ENCODE results near the gene EEF1AKMT3.
"Not testable (repeated sequence)": the region's sequence is repeated elsewhere in the genome, so short reads cannot be mapped to it uniquely, and the experiment has no call there.

EEF1AKMT3 gene

GRCh38 chr12:57762463-57762862, 10.0 kb upstream of the EEF1AKMT3 start:
- no peak for DNase-seq
- intact Hi-C loops (cut with DNase I): no loop called here

- intact Hi-C loops (cut with DNase I): no loop called here
- DNase-seq: no peak
These were observed 8.3 kb upstream of the EEF1AKMT3 start for GRCh38 chr12:57763881-57764661.

GRCh38 chr12:57764662-57765002, 7.8 kb upstream of the EEF1AKMT3 start:
- DNase-seq: no peak
- intact Hi-C loops (cut with DNase I): no loop called here

- intact Hi-C loops (cut with DNase I): no loop called here
- DNase-seq: peak in 1 of 10 donors; percentile 78
These were observed 7.3 kb upstream of the EEF1AKMT3 start for GRCh38 chr12:57765003-57765697.

GRCh38 chr12:57765698-57766463, 6.5 kb upstream of the EEF1AKMT3 start:
- intact Hi-C loops (cut with DNase I): no loop called here
- DNase-seq: no peak

- peak in 1 of 10 donors; percentile 74 for DNase-seq
- intact Hi-C loops (cut with DNase I): no loop called here
These were observed 5.7 kb upstream of the EEF1AKMT3 start, which contains the start of gene CYP27B1 for GRCh38 chr12:57766464-57767304. Gene CYP27B1, minus strand, starts transcription at chr12:57767078. Its CDS starts 37 bp downstream, at chr12:57767041.

GRCh38 chr12:57767305-57767698, 5.1 kb upstream of the EEF1AKMT3 start:
- no peak for DNase-seq
- intact Hi-C loops (cut with DNase I): no loop called here

- intact Hi-C loops (cut with DNase I): no loop called here
- no peak for DNase-seq
These were observed 4.5 kb upstream of the EEF1AKMT3 start for GRCh38 chr12:57767876-57768275.

GRCh38 chr12:57769594-57769993, 2.8 kb upstream of the EEF1AKMT3 start:
- intact Hi-C loops (cut with DNase I): no loop called here
- DNase-seq: no peak

GRCh38 chr12:57770734-57771133, 1.7 kb upstream of the EEF1AKMT3 start:
- DNase-seq: no peak
- intact Hi-C loops (cut with DNase I): no loop called here

GRCh38 chr12:57771236-57771872, 1.1 kb upstream of the EEF1AKMT3 start:
- intact Hi-C loops (cut with DNase I): no loop called here

GRCh38 chr12:57771873-57772428, 463 bp upstream of the EEF1AKMT3 start, which contains the start of gene METTL1:
Gene METTL1, minus strand, starts transcription at chr12:57772105. Its CDS starts 22 bp downstream, at chr12:57772083.
- intact Hi-C loops (cut with DNase I): loop anchor here (1.0 kb wide), 2 partner anchors 10 to 20 kb away; partner anchors contain the start of genes CDK4 and TSFM
- peak; percentile 92 to 99 (median 96) for DNase-seq

More at GRCh38 chr12:57771236-57771872, 1.1 kb upstream of the EEF1AKMT3 start:
- peak; percentile 55 to 97 (median 75) for DNase-seq

GRCh38 chr12:57774634-57775033, 2.2 kb downstream of the EEF1AKMT3 start:
- peak in 1 of 10 donors; percentile 72 for DNase-seq

GRCh38 chr12:57775044-57775443, 2.6 kb downstream of the EEF1AKMT3 start:
- intact Hi-C loops (cut with DNase I): no loop called here
- no peak for DNase-seq

More at GRCh38 chr12:57774634-57775033, 2.2 kb downstream of the EEF1AKMT3 start:
- intact Hi-C loops (cut with DNase I): not testable (repeated sequence)

- DNase-seq: no peak
- intact Hi-C loops (cut with DNase I): no loop called here
These were observed 3.3 kb downstream of the EEF1AKMT3 start for GRCh38 chr12:57775563-57776246.

GRCh38 chr12:57776247-57776587, 3.8 kb downstream of the EEF1AKMT3 start:
- intact Hi-C loops (cut with DNase I): no loop called here

GRCh38 chr12:57777367-57777766, 5.0 kb downstream of the EEF1AKMT3 start:
- intact Hi-C loops (cut with DNase I): no loop called here
- DNase-seq: no peak

More at GRCh38 chr12:57776247-57776587, 3.8 kb downstream of the EEF1AKMT3 start:
- no peak for DNase-seq

- no peak for DNase-seq
- intact Hi-C loops (cut with DNase I): no loop called here
These were observed 5.5 kb downstream of the EEF1AKMT3 start for GRCh38 chr12:57777911-57778310.

Measured in posterior cingulate gyrus (tissue), 11 donors.